TTC549 (cell line): ENCODE measurements around the gene HNRNPU.

Experiments
- FAIRE-seq: peaks from 2 replicates; lab custom pipeline; 2012; peaks lifted over from hg19 to GRCh38; lab: Jason Lieb, UNC

Gene HNRNPU

GRCh38 chr1:244862699-244863490 lies 1.4 kb downstream of the HNRNPU start:
- no peak for FAIRE-seq

- no peak for FAIRE-seq
These were observed 2.0 kb downstream of the HNRNPU start for GRCh38 chr1:244862354-244862698.

- no peak for FAIRE-seq
These were observed 2.7 kb downstream of the HNRNPU start for GRCh38 chr1:244861683-244862082.

- peak; percentile 7 for FAIRE-seq
These were observed 3.3 kb downstream of the HNRNPU start for GRCh38 chr1:244860914-244861610.

- FAIRE-seq = no peak
These were observed 4.3 kb downstream of the HNRNPU start for GRCh38 chr1:244860078-244860477.

- peak; percentile 23 for FAIRE-seq
These were observed 6.0 kb downstream of the HNRNPU start for GRCh38 chr1:244858357-244858756.

GRCh38 chr1:244857761-244858160 lies 6.6 kb downstream of the HNRNPU start:
- no peak for FAIRE-seq

- no peak for FAIRE-seq
These were observed 9.3 kb downstream of the HNRNPU start for GRCh38 chr1:244854865-244855578.

- FAIRE-seq = no peak
These were observed 10.2 kb downstream of the HNRNPU start for GRCh38 chr1:244854166-244854565.

GRCh38 chr1:244852694-244853093 lies 11.6 kb downstream of the HNRNPU start:
- FAIRE-seq = no peak

GRCh38 chr1:244851546-244852231 lies 12.7 kb downstream of the HNRNPU start:
- FAIRE-seq = peak; percentile 37

- FAIRE-seq = no peak
These were observed 13.4 kb downstream of the HNRNPU start for GRCh38 chr1:244850896-244851295.

- no peak for FAIRE-seq
These were observed 14.1 kb downstream of the HNRNPU start for GRCh38 chr1:244850099-244850852.

- no peak for FAIRE-seq
These were observed 15.0 kb downstream of the HNRNPU start for GRCh38 chr1:244849189-244849866.

GRCh38 chr1:244846653-244847052 lies 17.7 kb downstream of the HNRNPU start:
- FAIRE-seq = peak; percentile 33

GRCh38 chr1:244844155-244845121 lies 19.9 kb downstream of the HNRNPU start:
- FAIRE-seq = no peak

- no peak for FAIRE-seq
These were observed 21.0 kb downstream of the HNRNPU start for GRCh38 chr1:244843148-244843978.

- no peak for FAIRE-seq
These were observed 22.9 kb downstream of the HNRNPU start for GRCh38 chr1:244841273-244841927.
